ENCODE measurements around the gene CACNA2D2. TPM values are rescaled to one million over a fixed set of nuclear protein-coding genes. Genes with fewer than 3 reads are reported as not detected.

Gene CACNA2D2
- total RNA-seq, 5 donors from 2014 or later (not counting 1 experiment from before 2014, with no cell fraction given): 2.6 to 8.9 (median 4.1) TPM

DNA sequence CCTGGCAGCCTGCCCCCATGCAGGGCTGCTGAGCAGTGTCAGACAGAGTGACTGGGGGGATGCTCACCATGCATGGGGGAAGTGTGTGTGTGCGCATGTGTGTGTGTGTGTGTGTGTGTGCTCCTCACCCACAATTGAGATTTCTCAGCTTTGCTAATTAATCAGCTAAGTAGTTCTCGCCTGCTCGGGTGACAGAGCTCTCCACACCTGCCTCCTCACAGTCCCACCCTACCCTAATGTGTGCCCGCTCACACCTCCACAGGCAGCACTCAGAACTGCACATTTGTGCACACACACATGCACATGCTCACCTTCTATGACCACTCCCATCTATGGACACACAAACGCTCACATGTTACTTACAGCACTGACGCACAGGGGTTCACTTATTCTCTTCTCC lies 37.3 kb downstream of the CACNA2D2 start:
- POLR2A ChIA-PET: no interaction called here
- no peaks in the 10 kb centered on the region for H3K9me3 Mint-ChIP-seq
- 72% methylated on average over 5 of the region's 6 CpGs for WGBS (ENCODE audit: insufficient coverage)
- CTCF ChIA-PET: no interaction called here
- peak in 2 of 4 experiments; percentile 27 to 46 for ATAC-seq (replicated peaks in 1 of 4)
- no peaks in the 10 kb centered on the region for H3K4me1 Mint-ChIP-seq
- no peaks in the 10 kb centered on the region for H3K36me3 ChIP-seq (ENCODE audit: control insufficient read depth in 2 of 2, extremely low read depth in 1 of 2, insufficient read depth in 1 of 2, low read length in 1 of 2)
- DNase-seq: peak in 10 of 35 experiments; percentile 2 to 50 (median 12)
- no peak overlapping the region for H3K27ac Mint-ChIP-seq
- no peaks in the 10 kb centered on the region for H3K36me3 Mint-ChIP-seq
- no peaks in the 10 kb centered on the region for H3K9me3 ChIP-seq
- no peaks in the 10 kb centered on the region for H3K27me3 Mint-ChIP-seq
- H3K27me3 ChIP-seq (replicated peaks in 1 of 2; ENCODE audit: control insufficient read depth in 2 of 2, extremely low read depth in 1 of 2, insufficient read depth in 2 of 2, low read length in 1 of 2): no peaks in the 10 kb centered on the region
- no peak overlapping the region for H3K4me3 ChIP-seq (ENCODE audit: control insufficient read depth in 1 of 2, extremely low read depth in 1 of 2, low read length in 1 of 2)
- peaks cover 0 to 11% of the 10 kb centered on the region in 2 experiments for H3K4me1 ChIP-seq (ENCODE audit: control insufficient read depth in 1 of 2, extremely low read depth in 1 of 2, insufficient read depth in 2 of 2, low read length in 2 of 2)
- H3K4me3 Mint-ChIP-seq: no peak overlapping the region
- H3K27ac ChIP-seq (ENCODE audit: low read length): no peak overlapping the region

DNA sequence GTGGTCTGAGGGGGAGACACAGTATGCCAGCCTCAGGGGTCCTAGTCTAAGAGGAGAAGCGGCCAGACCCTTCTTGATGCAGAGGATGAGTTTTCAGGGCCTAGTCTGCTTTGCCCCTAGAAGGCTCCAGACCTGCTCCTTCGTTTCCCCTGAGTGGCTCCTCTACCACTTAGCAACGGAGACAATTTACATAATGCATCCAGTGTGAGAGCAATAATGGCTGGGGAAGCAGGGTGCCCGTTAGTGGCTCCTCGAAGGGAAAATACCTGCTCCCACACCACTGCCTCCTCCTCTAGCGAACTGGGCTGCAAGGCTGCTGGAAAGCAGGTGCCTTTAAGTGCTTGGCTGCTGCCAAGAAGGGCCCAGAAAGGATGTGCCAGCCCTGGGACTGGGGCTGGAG lies 38.9 kb downstream of the CACNA2D2 start:
- no peak for ATAC-seq (replicated peaks in 1 of 4)
- no CpG with 5 or more reads among the region's 6 CpGs for WGBS (ENCODE audit: insufficient coverage)
- Histone ChIP-seq H3K4me3 (ENCODE audit: control insufficient read depth in 1 of 2, extremely low read depth in 1 of 2, low read length in 1 of 2) (no peak overlapping the region), H3K9me3 (no peaks in the 10 kb centered on the region), H3K36me3 (ENCODE audit: control insufficient read depth in 2 of 2, extremely low read depth in 1 of 2, insufficient read depth in 1 of 2, low read length in 1 of 2) (no peaks in the 10 kb centered on the region), H3K4me1 (ENCODE audit: control insufficient read depth in 1 of 2, extremely low read depth in 1 of 2, insufficient read depth in 2 of 2, low read length in 2 of 2) (peaks cover 0 to 11% of the 10 kb centered on the region in 2 experiments), H3K27ac (ENCODE audit: low read length) (no peak overlapping the region), H3K27me3 (replicated peaks in 1 of 2; ENCODE audit: control insufficient read depth in 2 of 2, extremely low read depth in 1 of 2, insufficient read depth in 2 of 2, low read length in 1 of 2) (no peaks in the 10 kb centered on the region)
- no peak for DNase-seq
- Mint-ChIP-seq H3K4me3 (no peak overlapping the region), H3K4me1 (no peaks in the 10 kb centered on the region), H3K9me3 (no peaks in the 10 kb centered on the region), H3K27me3 (no peaks in the 10 kb centered on the region), H3K27ac (no peak overlapping the region), H3K36me3 (no peaks in the 10 kb centered on the region)
- POLR2A ChIA-PET: interaction anchor here in 1 of 2 donors (0.6 kb wide), 1 partner anchor 830 kb away, joined by 3 read pairs; no protein-coding TSS in a partner anchor
- CTCF ChIA-PET: no interaction called here

DNA sequence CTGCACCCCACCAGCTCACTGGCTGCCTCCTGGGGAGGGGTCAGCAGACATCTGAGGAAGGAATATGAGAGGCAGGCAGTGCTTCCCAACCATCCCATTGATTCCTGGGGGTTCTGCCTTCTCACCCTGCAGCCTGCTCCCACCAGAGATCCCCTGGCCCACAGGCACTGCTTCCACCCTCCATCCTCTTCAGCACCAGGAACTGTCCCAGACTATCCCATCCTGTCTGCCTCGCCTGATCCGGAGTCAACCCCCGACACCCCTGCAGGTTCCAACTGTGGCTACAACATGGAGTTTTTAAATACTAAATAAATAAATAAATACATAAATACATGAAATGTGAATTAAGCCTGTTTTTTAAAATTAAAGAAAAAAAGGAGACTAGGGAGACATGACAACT lies 43.6 kb downstream of the CACNA2D2 start:
- Mint-ChIP-seq H3K36me3 (no peaks in the 10 kb centered on the region), H3K9me3 (no peaks in the 10 kb centered on the region), H3K4me1 (no peaks in the 10 kb centered on the region), H3K4me3 (no peak overlapping the region), H3K27ac (no peak overlapping the region), H3K27me3 (peaks cover 0 to 2% of the 10 kb centered on the region in 2 donors)
- H3K4me1 ChIP-seq (ENCODE audit: control insufficient read depth in 1 of 2, extremely low read depth in 1 of 2, insufficient read depth in 2 of 2, low read length in 2 of 2): no peaks in the 10 kb centered on the region
- no peaks in the 10 kb centered on the region for H3K9me3 ChIP-seq
- no peak for ATAC-seq (replicated peaks in 1 of 4)
- no peaks in the 10 kb centered on the region for H3K36me3 ChIP-seq (ENCODE audit: control insufficient read depth in 2 of 2, extremely low read depth in 1 of 2, insufficient read depth in 1 of 2, low read length in 1 of 2)
- CTCF ChIA-PET: no interaction called here
- peaks cover 0 to 9% of the 10 kb centered on the region in 2 experiments for H3K27me3 ChIP-seq (replicated peaks in 1 of 2; ENCODE audit: control insufficient read depth in 2 of 2, extremely low read depth in 1 of 2, insufficient read depth in 2 of 2, low read length in 1 of 2)
- H3K27ac ChIP-seq (ENCODE audit: low read length): no peak overlapping the region
- H3K4me3 ChIP-seq (ENCODE audit: control insufficient read depth in 1 of 2, extremely low read depth in 1 of 2, low read length in 1 of 2): no peak overlapping the region
- no peak for DNase-seq
- WGBS (ENCODE audit: insufficient coverage): no CpG with 5 or more reads among the region's 3 CpGs
- POLR2A ChIA-PET: no interaction called here

GRCh38 chr3:50457988-50458387 lies 45.4 kb downstream of the CACNA2D2 start:
- no peak for DNase-seq
- CTCF ChIA-PET: interaction anchor here in 1 of 2 donors (0.6 kb wide), 1 partner anchor 79 kb away, joined by 3 read pairs; no protein-coding TSS in a partner anchor
- H3K9me3 Mint-ChIP-seq: no peaks in the 10 kb centered on the region
- H3K4me1 Mint-ChIP-seq: peaks cover 0 to 2% (median 0%) of the 10 kb centered on the region in 3 donors
- Histone ChIP-seq H3K36me3 (ENCODE audit: control insufficient read depth in 2 of 2, extremely low read depth in 1 of 2, insufficient read depth in 1 of 2, low read length in 1 of 2) (no peaks in the 10 kb centered on the region), H3K4me1 (ENCODE audit: control insufficient read depth in 1 of 2, extremely low read depth in 1 of 2, insufficient read depth in 2 of 2, low read length in 2 of 2) (no peaks in the 10 kb centered on the region), H3K27ac (ENCODE audit: low read length) (no peak overlapping the region), H3K27me3 (replicated peaks in 1 of 2; ENCODE audit: control insufficient read depth in 2 of 2, extremely low read depth in 1 of 2, insufficient read depth in 2 of 2, low read length in 1 of 2) (peaks cover 0 to 12% of the 10 kb centered on the region in 2 experiments), H3K9me3 (no peaks in the 10 kb centered on the region), H3K4me3 (ENCODE audit: control insufficient read depth in 1 of 2, extremely low read depth in 1 of 2, low read length in 1 of 2) (no peak overlapping the region)
- ATAC-seq (replicated peaks in 1 of 4): no peak
- no peak overlapping the region for H3K4me3 Mint-ChIP-seq
- peaks cover 0 to 2% of the 10 kb centered on the region in 2 donors for H3K27me3 Mint-ChIP-seq
- no peaks in the 10 kb centered on the region for H3K36me3 Mint-ChIP-seq
- no peak overlapping the region for H3K27ac Mint-ChIP-seq
- POLR2A ChIA-PET: no interaction called here
- 81% methylated on average over 7 of the region's 7 CpGs for WGBS (ENCODE audit: insufficient coverage)

GRCh38 chr3:50455161-50456018 lies 48.0 kb downstream of the CACNA2D2 start:
- Mint-ChIP-seq H3K9me3 (no peaks in the 10 kb centered on the region), H3K4me3 (no peak overlapping the region), H3K36me3 (no peaks in the 10 kb centered on the region), H3K27ac (no peak overlapping the region), H3K27me3 (peaks cover 0 to 2% of the 10 kb centered on the region in 2 donors), H3K4me1 (peaks cover 5 to 13% (median 11%) of the 10 kb centered on the region in 3 donors)
- ChIA-PET CTCF (no interaction called here), POLR2A (interaction anchor here in 1 of 2 donors (0.5 kb wide), 1 partner anchor 1164 kb away, joined by 3 read pairs; no protein-coding TSS in a partner anchor)
- Histone ChIP-seq H3K27me3 (replicated peaks in 1 of 2; ENCODE audit: control insufficient read depth in 2 of 2, extremely low read depth in 1 of 2, insufficient read depth in 2 of 2, low read length in 1 of 2) (peaks cover 0 to 12% of the 10 kb centered on the region in 2 experiments), H3K9me3 (no peaks in the 10 kb centered on the region), H3K27ac (ENCODE audit: low read length) (no peak overlapping the region), H3K4me1 (ENCODE audit: control insufficient read depth in 1 of 2, extremely low read depth in 1 of 2, insufficient read depth in 2 of 2, low read length in 2 of 2) (peaks cover 0 to 16% of the 10 kb centered on the region in 2 experiments), H3K36me3 (ENCODE audit: control insufficient read depth in 2 of 2, extremely low read depth in 1 of 2, insufficient read depth in 1 of 2, low read length in 1 of 2) (no peaks in the 10 kb centered on the region), H3K4me3 (ENCODE audit: control insufficient read depth in 1 of 2, extremely low read depth in 1 of 2, low read length in 1 of 2) (no peak overlapping the region)
- ATAC-seq (replicated peaks in 1 of 4) (no peak), DNase-seq (no peak)
- WGBS (ENCODE audit: insufficient coverage): 87% methylated on average over 10 of the region's 31 CpGs

DNA sequence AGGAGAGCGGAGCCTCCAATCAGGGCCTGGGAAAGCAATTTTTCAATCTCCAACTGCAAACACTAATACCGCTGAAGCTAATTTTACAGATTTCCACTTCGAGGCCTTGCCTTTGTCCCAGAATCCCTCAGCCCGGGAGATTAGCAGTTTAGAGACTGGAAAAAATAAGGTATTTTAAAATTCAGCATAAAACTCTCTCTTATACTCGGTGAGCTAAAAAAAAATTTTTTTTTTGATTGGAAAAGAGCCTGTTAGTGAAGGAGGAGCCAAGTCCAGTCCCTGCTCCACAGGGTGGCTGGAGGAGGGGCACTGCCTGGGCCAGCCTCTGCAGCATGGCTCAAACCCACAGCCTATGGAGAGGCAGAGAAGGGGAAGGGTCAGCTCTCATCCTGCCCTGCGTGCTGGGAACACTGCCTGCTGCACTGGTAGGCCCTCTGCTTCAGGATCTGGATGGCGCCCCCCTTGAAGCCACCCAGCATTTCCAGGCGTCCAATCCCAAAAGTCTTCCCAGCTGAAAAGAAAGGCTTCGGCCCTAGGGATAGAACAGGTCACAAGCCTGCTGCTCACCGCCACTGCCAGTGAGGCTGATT lies 48.9 kb downstream of the CACNA2D2 start:
- Histone ChIP-seq H3K9me3 (no peaks in the 10 kb centered on the region), H3K4me3 (ENCODE audit: control insufficient read depth in 1 of 2, extremely low read depth in 1 of 2, low read length in 1 of 2) (no peak overlapping the region), H3K4me1 (ENCODE audit: control insufficient read depth in 1 of 2, extremely low read depth in 1 of 2, insufficient read depth in 2 of 2, low read length in 2 of 2) (peaks cover 0 to 25% of the 10 kb centered on the region in 2 experiments), H3K27ac (ENCODE audit: low read length) (no peak overlapping the region), H3K36me3 (ENCODE audit: control insufficient read depth in 2 of 2, extremely low read depth in 1 of 2, insufficient read depth in 1 of 2, low read length in 1 of 2) (no peaks in the 10 kb centered on the region), H3K27me3 (replicated peaks in 1 of 2; ENCODE audit: control insufficient read depth in 2 of 2, extremely low read depth in 1 of 2, insufficient read depth in 2 of 2, low read length in 1 of 2) (peaks cover 0 to 12% of the 10 kb centered on the region in 2 experiments)
- Mint-ChIP-seq H3K4me3 (no peak overlapping the region), H3K36me3 (no peaks in the 10 kb centered on the region), H3K4me1 (peaks cover 10 to 18% (median 17%) of the 10 kb centered on the region in 3 donors), H3K9me3 (no peaks in the 10 kb centered on the region), H3K27me3 (peaks cover 0 to 2% of the 10 kb centered on the region in 2 donors), H3K27ac (no peak overlapping the region)
- CTCF ChIA-PET: no interaction called here
- no peak for DNase-seq
- POLR2A ChIA-PET: no interaction called here
- WGBS (ENCODE audit: insufficient coverage): 92% methylated on average over 5 of the region's 10 CpGs
- no peak for ATAC-seq (replicated peaks in 1 of 4)
